HepG2 (cell line): Measurements from ENCODE around the gene AUH. TPM values are rescaled to one million over a fixed set of nuclear protein-coding genes. Genes with fewer than 3 reads are reported as not detected.

ENCODE experiments used
- ATAC-seq: fragments of 200-7000 bp; cut with Tn5 transposase; 3 replicates; pipeline ENCODE4 v1.9.1; 2020; ENCODE audit warnings: mild to moderate bottlenecking, moderate library complexity
- BruUV-seq: library from RNA; stranded (reverse); fragments of 400-500 nt; replicated peaks from 2 replicates; lab custom pipeline; 2021; lab: Mats Ljungman, UMichigan
- CTCF ChIA-PET: fragments of 300-600 bp; formaldehyde crosslinking; extraction: SDS; loops from one replicate; lab custom pipeline; 2021; ENCODE audit warnings: low total read pairs, inconsistent platforms, low intra/inter-chr PET ratio; lab: Yijun Ruan, JAX
- POLR2A ChIA-PET: fragments of 350-600 bp; sonication (Branson Sonifier 250); formaldehyde crosslinking; loops from one replicate; lab custom pipeline; 2020; ENCODE audit warnings: antibody characterized with exemption, inconsistent platforms; lab: Yijun Ruan, JAX
- DNase-seq: peaks from one replicate; pipeline ENCODE4 v3.0.0-alpha.2; 2015; ENCODE audit warnings: low spot score
- FAIRE-seq: peaks from 3 replicates; lab custom pipeline; 2011; peaks lifted over from hg19 to GRCh38; lab: Jason Lieb, UNC
- H2AFZ ChIP-seq: one replicate; pipeline ENCODE4 v1.6.1; 2011; ENCODE audit warnings: low read length, inconsistent platforms
- H3K27ac ChIP-seq: fragments of 300-600 bp; 3 replicates; pipeline ENCODE4 v1.8.0; 2011; ENCODE audit warnings: mixed run types, mild to moderate bottlenecking, mixed read lengths, low read length, inconsistent platforms; ENCODE audit not compliant: insufficient read depth; ENCODE audit errors: extremely low read length
- H3K27me3 ChIP-seq, 2 experiments: fragments of 200-600 bp in 1 of 2; 2 replicates in 1 of 2; 3 replicates in 1 of 2; pipeline versions ENCODE4 v1.6.0 to v1.8.0; 2011; ENCODE audit warnings: low read length in 2 of 2, mild to moderate bottlenecking in 2 of 2, moderate library complexity in 2 of 2, inconsistent platforms in 1 of 2; ENCODE audit not compliant: insufficient read depth in 2 of 2, control insufficient read depth in 1 of 2
- H3K36me3 ChIP-seq, 2 experiments: fragments of 200-600 bp in 1 of 2; replicated peaks in 1 of 2; 2 replicates in 1 of 2; 3 replicates in 1 of 2; pipeline versions ENCODE4 v1.5.1 to v1.8.0; 2011; ENCODE audit warnings: low read length in 2 of 2, inconsistent platforms in 1 of 2; ENCODE audit not compliant: insufficient read depth in 2 of 2, control insufficient read depth in 1 of 2
- H3K4me1 ChIP-seq: 2 replicates; pipeline ENCODE4 v1.5.1; 2012; ENCODE audit warnings: low read length, inconsistent platforms; ENCODE audit not compliant: insufficient read depth
- H3K4me2 ChIP-seq: 2 replicates; pipeline ENCODE4 v1.6.0; 2011; ENCODE audit warnings: low read depth, low read length, inconsistent platforms
- H3K4me3 ChIP-seq, 3 experiments: fragments of 200-600 bp in 1 of 3; sonication (generic), shearing (Covaris generic) in 1 of 3; replicated peaks in 1 of 3; 2 replicates each; pipeline ENCODE4 v1.5.1; 2011 to 2016; ENCODE audit warnings: low read length in 3 of 3, inconsistent platforms in 2 of 3, low read depth in 2 of 3, mild to moderate bottlenecking in 2 of 3, control low read depth in 1 of 3, mixed read lengths in 1 of 3; ENCODE audit not compliant: insufficient read depth in 1 of 3
- H3K79me2 ChIP-seq: one replicate; pipeline ENCODE4 v1.6.1; 2011; ENCODE audit warnings: low read length, inconsistent platforms; ENCODE audit not compliant: insufficient read depth
- H3K9ac ChIP-seq: 2 replicates; pipeline ENCODE4 v1.6.0; 2011; ENCODE audit warnings: mild to moderate bottlenecking, low read depth, low read length, inconsistent platforms; ENCODE audit not compliant: insufficient read depth
- H3K9me3 ChIP-seq: 2 replicates; pipeline ENCODE4 v1.5.1; 2012; ENCODE audit warnings: mild to moderate bottlenecking, low read length
- H4K20me1 ChIP-seq: 2 replicates; pipeline ENCODE4 v1.6.0; 2011; ENCODE audit warnings: inconsistent platforms, mild to moderate bottlenecking, low read length, moderate library complexity; ENCODE audit not compliant: insufficient read depth
- FOSL2 ChIP-seq: sonication (generic); formaldehyde crosslinking; IDR thresholded peaks from 2 replicates; pipeline ENCODE4 v1.4.0; 2020; ENCODE audit warnings: missing genetic modification reagents
- GATAD2A ChIP-seq: IDR thresholded peaks from 2 replicates; pipeline ENCODE4 v1.6.1; 2016
- JDP2 ChIP-seq: sonication (generic); formaldehyde crosslinking; IDR thresholded peaks from 2 replicates; pipeline ENCODE4 v1.8.1; 2022; ENCODE audit warnings: missing genetic modification reagents, borderline replicate concordance
- NR1H2 ChIP-seq: sonication (generic); formaldehyde crosslinking; IDR thresholded peaks from 2 replicates; pipeline ENCODE4 v1.8.1; 2022; ENCODE audit warnings: low read depth, missing genetic modification reagents, borderline replicate concordance
- ZNF7 ChIP-seq: IDR thresholded peaks from 2 replicates; pipeline ENCODE4 v1.6.1; 2016; ENCODE audit warnings: missing biosample characterization, missing genetic modification reagents
- WGBS: methylation state at CpG from one replicate; pipeline ENCODE4 v1.1.6; 2017; ENCODE audit warnings: low lambda C conversion rate; 5-methylcytosine and 5-hydroxymethylcytosine counted together
- in situ Hi-C: cut with HindIII; loops from 2 replicates; pipeline ENCODE4 v1.10.0; 2017; ENCODE audit warnings: low pct_unique_long_range_greater_than_20kb; ENCODE audit not compliant: extremely low pct_ligation_motif_present
- intact Hi-C: fragments of 100-400 bp; cut with micrococcal nuclease; formaldehyde crosslinking; loops from one replicate; pipeline ENCODE4 v1.10.0; 2022; ENCODE audit not compliant: unreplicated experiment
- polyA plus RNA-seq, 8 experiments: library from polyadenylated mRNA; depleted of rRNA in 3 of 8; stranded (reverse) in 7 of 8; unstranded in 1 of 8; fragments of >200 nt; fragmentation: Illumina TruSeq in 4 of 8; extraction: Trizol in 4 of 8; gene quantifications; 2 replicates each; pipeline versions ENCODE4 v1.2.1 to v1.2.3, GENCODE V29; 2011 to 2016; ENCODE audit warnings: low read depth in 4 of 8, missing spikeins in 1 of 8, mixed read lengths in 1 of 8; ENCODE audit not compliant: insufficient read depth in 1 of 8
- total RNA-seq, 5 experiments: library from RNA; depleted of rRNA; stranded (reverse); fragments of >200 nt; fragmentation: Illumina TruSeq; extraction: Trizol; gene quantifications; 2 replicates each; pipeline ENCODE4 v1.2.3, GENCODE V29; 2016; ENCODE audit warnings: low read depth in 1 of 5
- TF ChIP-seq, protein P1 (sequence below): sonication (generic); formaldehyde crosslinking; IDR thresholded peaks from 2 replicates; pipeline ENCODE4 v1.5.0; 2020; ENCODE audit warnings: missing genetic modification reagents, mild to moderate bottlenecking, borderline replicate concordance

The AUH gene
- total and polyA plus RNA-seq, 2 of the 13 experiments (the other 11 are each of a cell fraction or from before 2014, with no cell fraction given): 25.8 to 31.9 TPM

DNA sequence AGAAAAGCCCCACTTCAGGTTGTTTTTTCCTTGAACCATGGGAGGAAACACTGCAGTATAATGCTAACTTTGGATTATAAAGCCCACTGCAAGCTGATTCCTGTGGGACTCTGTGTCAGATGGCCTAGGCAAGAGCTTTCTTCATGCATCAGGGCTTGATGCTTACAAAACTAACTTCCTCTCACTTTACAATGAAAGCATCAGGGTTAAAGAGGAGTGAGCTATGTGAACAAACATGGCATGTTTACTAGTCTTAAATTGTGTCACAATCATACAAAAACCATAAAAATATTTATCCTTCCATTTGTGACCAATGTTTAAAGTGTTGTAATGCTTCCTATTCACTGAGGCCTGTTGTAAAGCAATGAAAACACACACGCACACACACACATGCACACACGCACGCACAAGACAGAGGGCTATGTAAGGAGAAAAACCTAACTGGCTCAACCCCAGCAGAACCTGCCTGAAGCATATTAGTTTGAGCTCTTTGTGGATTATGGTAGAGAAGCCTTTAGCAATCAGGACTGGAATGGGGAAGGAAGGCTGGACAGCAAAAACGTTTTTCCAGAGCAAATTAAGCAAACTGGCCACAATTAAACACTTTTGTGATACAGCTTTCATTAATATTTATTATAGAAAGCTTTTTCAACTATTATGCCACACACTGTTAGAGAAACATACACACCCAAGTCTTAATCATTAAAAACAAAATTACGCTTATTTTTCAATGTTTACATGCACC is 122.2 kb downstream of the AUH start:
- intact Hi-C loops: no loop called here
- no TSS peak for BruUV-seq
- no peaks in the 10 kb centered on the region for H3K9me3 ChIP-seq
- ChIA-PET POLR2A (interaction anchor here (0.6 to 1.7 kb wide), 5 partner anchors 13 to 144 kb away, joined by 3 to 11 read pairs (median 4); no protein-coding TSS in a partner anchor), CTCF (no interaction called here)
- H4K20me1 ChIP-seq: no peaks in the 10 kb centered on the region
- no peak overlapping the region for H3K4me3 ChIP-seq
- H3K27ac ChIP-seq: no peak overlapping the region
- H3K36me3 ChIP-seq: peaks cover 2 to 14% of the 10 kb centered on the region in 2 experiments; a peak in 3 of 5 replicates
- 80% methylated on average over 5 of the region's 5 CpGs for WGBS
- ATAC-seq (no peak), FAIRE-seq (no peak), DNase-seq (peak; percentile 15)
- H3K27me3 ChIP-seq: no peaks in the 10 kb centered on the region
- no peak for TF ChIP-seq JDP2 (CRISPR knock-in tag)
- TF ChIP-seq FOSL2 (CRISPR knock-in tag): 0 out of 2 replicates have a peak, but pooled peaks have one; percentile 17
- TF ChIP-seq, protein P1, sequence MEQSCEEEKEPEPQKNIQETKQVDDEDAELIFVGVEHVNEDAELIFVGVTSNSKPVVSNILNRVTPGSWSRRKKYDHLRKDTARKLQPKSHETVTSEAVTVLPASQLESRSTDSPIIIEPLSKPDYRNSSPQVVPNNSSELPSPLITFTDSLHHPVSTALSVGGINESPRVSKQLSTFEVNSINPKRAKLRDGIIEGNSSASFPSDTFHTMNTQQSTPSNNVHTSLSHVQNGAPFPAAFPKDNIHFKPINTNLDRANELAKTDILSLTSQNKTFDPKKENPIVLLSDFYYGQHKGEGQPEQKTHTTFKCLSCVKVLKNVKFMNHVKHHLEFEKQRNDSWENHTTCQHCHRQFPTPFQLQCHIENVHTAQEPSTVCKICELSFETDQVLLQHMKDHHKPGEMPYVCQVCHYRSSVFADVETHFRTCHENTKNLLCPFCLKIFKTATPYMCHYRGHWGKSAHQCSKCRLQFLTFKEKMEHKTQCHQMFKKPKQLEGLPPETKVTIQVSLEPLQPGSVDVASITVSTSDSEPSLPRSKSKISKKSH (CRISPR knock-in tag): no peak
- no peak for TF ChIP-seq NR1H2
- no peak for TF ChIP-seq ZNF7 (CRISPR knock-in tag)
- peak; percentile 11; the same call in 1 of the 2 replicates for TF ChIP-seq GATAD2A (CRISPR knock-in tag)
- in situ Hi-C loops: no loop called here
- no peak overlapping the region for H3K4me2 ChIP-seq
- no peaks in the 10 kb centered on the region for H3K79me2 ChIP-seq
- H3K9ac ChIP-seq: no peak overlapping the region
- H2AFZ ChIP-seq: no peak overlapping the region
- 0 out of 2 replicates have a peak, but pooled peaks cover 10% of the 10 kb centered on the region for H3K4me1 ChIP-seq
